HepG2 (cell line): ENCODE results near the gene ZNF211. TPM values are rescaled to one million over a fixed set of nuclear protein-coding genes. Genes with fewer than 3 reads are reported as not detected.

ENCODE experiments used
- KLF15 ChIP-seq: sonication (generic); formaldehyde crosslinking; IDR thresholded peaks from 2 replicates; pipeline ENCODE4 v1.8.1; 2023; ENCODE audit warnings: borderline replicate concordance, mild to moderate bottlenecking, inconsistent platforms, missing genetic modification reagents, mixed read lengths
- LCORL ChIP-seq, 2 experiments: fragments of 450-650 bp in 1 of 2; sonication (generic) in 1 of 2; formaldehyde crosslinking in 1 of 2; IDR thresholded peaks; 2 replicates each; pipeline versions ENCODE4 v1.5.0 to v1.6.1; 2017 to 2020; ENCODE audit warnings: antibody characterized with exemption in 1 of 2, missing genetic modification reagents in 1 of 2
- PAWR ChIP-seq: sonication (generic); formaldehyde crosslinking; IDR thresholded peaks from 2 replicates; pipeline ENCODE4 v1.4.0; 2020; ENCODE audit warnings: missing genetic modification reagents, mild to moderate bottlenecking, borderline replicate concordance
- TCF7 ChIP-seq: sonication (generic); IDR thresholded peaks from 2 replicates; pipeline ENCODE4 v1.6.1; 2016; ENCODE audit warnings: antibody characterized with exemption, low read depth
- ZNF24 ChIP-seq: fragments of 450-650 bp; IDR thresholded peaks from 2 replicates; pipeline ENCODE4 v1.6.1; 2017; ENCODE audit warnings: antibody characterized with exemption, mild to moderate bottlenecking
- ZNF282 ChIP-seq: fragments of 450-650 bp; IDR thresholded peaks from 2 replicates; pipeline ENCODE4 v1.6.1; 2018; ENCODE audit not compliant: partially characterized antibody
- ZNF430 ChIP-seq: sonication (generic); formaldehyde crosslinking; IDR thresholded peaks from 2 replicates; pipeline ENCODE4 v1.9.0; 2021; ENCODE audit warnings: mild to moderate bottlenecking, missing genetic modification reagents
- ZNF737 ChIP-seq: sonication (generic); formaldehyde crosslinking; IDR thresholded peaks from 2 replicates; pipeline ENCODE4 v1.5.0; 2020; ENCODE audit warnings: missing genetic modification reagents, mild to moderate bottlenecking, borderline replicate concordance
- ZNF883 ChIP-seq: sonication (generic); formaldehyde crosslinking; IDR thresholded peaks from 2 replicates; pipeline ENCODE4 v1.5.1; 2020; ENCODE audit warnings: mild to moderate bottlenecking, missing genetic modification reagents; ENCODE audit errors: not compliant biosample characterization
- ZSCAN31 ChIP-seq: sonication (generic); formaldehyde crosslinking; IDR thresholded peaks from 2 replicates; pipeline ENCODE4 v1.5.0; 2020; ENCODE audit warnings: low read depth, mild to moderate bottlenecking, missing genetic modification reagents
- polyA plus RNA-seq, 8 experiments: library from polyadenylated mRNA; depleted of rRNA in 3 of 8; stranded (reverse) in 7 of 8; unstranded in 1 of 8; fragments of >200 nt; fragmentation: Illumina TruSeq in 4 of 8; extraction: Trizol in 4 of 8; gene quantifications; 2 replicates each; pipeline versions ENCODE4 v1.2.1 to v1.2.3, GENCODE V29; 2011 to 2016; ENCODE audit warnings: low read depth in 4 of 8, missing spikeins in 1 of 8, mixed read lengths in 1 of 8; ENCODE audit not compliant: insufficient read depth in 1 of 8
- total RNA-seq, 5 experiments: library from RNA; depleted of rRNA; stranded (reverse); fragments of >200 nt; fragmentation: Illumina TruSeq; extraction: Trizol; gene quantifications; 2 replicates each; pipeline ENCODE4 v1.2.3, GENCODE V29; 2016; ENCODE audit warnings: low read depth in 1 of 5
- TF ChIP-seq, protein P1 (sequence below): sonication (generic); formaldehyde crosslinking; IDR thresholded peaks from 2 replicates; pipeline ENCODE4 v1.5.1; 2020; ENCODE audit warnings: missing genetic modification reagents, mild to moderate bottlenecking, borderline replicate concordance
- TF ChIP-seq, protein P2 (sequence below), 2 experiments: fragments of 450-650 bp in 1 of 2; sonication (generic) in 1 of 2; formaldehyde crosslinking; IDR thresholded peaks; 2 replicates each; pipeline versions ENCODE4 v1.5.0 to v1.8.0; 2020 to 2022; ENCODE audit warnings: mild to moderate bottlenecking in 1 of 2, missing genetic modification reagents in 1 of 2
- TF ChIP-seq, protein P3 (sequence below): sonication (generic); formaldehyde crosslinking; IDR thresholded peaks from 2 replicates; pipeline ENCODE4 v1.4.0; 2020; ENCODE audit warnings: mild to moderate bottlenecking, missing genetic modification reagents, borderline replicate concordance
- TF ChIP-seq, protein P4 (sequence below): sonication (generic); formaldehyde crosslinking; IDR thresholded peaks from 2 replicates; pipeline ENCODE4 v1.5.1; 2020; ENCODE audit warnings: mild to moderate bottlenecking, moderate library complexity, missing genetic modification reagents

The ZNF211 gene
- total and polyA plus RNA-seq, 2 of the 13 experiments (the other 11 are each of a cell fraction or from before 2014, with no cell fraction given) = 9.9 to 11.2 TPM

DNA sequence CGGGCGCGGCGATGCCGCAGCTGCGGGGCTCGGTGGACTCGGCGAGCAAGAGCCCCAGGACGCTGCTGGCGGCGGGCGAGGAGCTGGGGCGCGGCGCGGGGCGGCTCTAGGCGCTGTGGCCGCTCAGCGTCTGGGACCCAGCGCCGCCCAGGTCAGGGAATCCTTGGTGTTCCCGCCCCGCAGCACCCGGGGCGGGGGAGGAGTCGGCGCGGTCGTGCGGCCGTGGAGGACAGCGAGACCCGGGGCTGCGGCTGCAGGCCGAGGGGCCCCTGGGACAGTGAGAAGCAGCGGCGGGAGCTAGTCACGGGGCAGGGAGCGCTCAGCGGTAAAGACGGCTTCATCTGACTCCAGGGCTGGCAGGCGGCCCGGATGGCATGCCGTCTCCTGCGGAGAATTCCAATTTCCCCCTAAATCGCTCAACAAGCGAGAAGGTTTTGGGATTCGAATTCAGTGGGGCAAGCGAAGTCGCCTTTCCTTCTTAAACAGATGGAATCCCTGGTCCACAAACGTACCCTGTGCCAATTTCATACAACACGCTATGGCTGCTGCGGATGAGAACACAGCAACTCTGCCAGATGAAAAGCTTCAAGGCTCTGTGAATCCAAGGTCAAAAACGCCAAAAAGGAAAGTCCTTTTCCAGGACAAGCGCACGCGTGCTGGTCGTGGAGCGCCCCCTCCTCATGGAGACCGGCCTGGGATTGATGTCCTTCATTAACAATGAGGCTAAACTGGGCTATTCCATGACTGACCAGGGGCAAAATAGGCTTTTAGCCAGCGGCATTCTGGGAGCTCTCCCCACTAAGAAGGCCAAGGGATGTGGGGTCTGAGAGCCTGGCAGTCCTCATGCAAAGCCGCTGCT is 31.5 kb downstream of the ZNF211 start (continued):
- TF ChIP-seq, protein P1, sequence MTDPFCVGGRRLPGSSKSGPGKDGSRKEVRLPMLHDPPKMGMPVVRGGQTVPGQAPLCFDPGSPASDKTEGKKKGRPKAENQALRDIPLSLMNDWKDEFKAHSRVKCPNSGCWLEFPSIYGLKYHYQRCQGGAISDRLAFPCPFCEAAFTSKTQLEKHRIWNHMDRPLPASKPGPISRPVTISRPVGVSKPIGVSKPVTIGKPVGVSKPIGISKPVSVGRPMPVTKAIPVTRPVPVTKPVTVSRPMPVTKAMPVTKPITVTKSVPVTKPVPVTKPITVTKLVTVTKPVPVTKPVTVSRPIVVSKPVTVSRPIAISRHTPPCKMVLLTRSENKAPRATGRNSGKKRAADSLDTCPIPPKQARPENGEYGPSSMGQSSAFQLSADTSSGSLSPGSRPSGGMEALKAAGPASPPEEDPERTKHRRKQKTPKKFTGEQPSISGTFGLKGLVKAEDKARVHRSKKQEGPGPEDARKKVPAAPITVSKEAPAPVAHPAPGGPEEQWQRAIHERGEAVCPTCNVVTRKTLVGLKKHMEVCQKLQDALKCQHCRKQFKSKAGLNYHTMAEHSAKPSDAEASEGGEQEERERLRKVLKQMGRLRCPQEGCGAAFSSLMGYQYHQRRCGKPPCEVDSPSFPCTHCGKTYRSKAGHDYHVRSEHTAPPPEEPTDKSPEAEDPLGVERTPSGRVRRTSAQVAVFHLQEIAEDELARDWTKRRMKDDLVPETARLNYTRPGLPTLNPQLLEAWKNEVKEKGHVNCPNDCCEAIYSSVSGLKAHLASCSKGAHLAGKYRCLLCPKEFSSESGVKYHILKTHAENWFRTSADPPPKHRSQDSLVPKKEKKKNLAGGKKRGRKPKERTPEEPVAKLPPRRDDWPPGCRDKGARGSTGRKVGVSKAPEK (CRISPR knock-in tag) = 0 out of 2 replicates have a peak, but pooled peaks have one; percentile 38
- TF ChIP-seq, protein P2, sequence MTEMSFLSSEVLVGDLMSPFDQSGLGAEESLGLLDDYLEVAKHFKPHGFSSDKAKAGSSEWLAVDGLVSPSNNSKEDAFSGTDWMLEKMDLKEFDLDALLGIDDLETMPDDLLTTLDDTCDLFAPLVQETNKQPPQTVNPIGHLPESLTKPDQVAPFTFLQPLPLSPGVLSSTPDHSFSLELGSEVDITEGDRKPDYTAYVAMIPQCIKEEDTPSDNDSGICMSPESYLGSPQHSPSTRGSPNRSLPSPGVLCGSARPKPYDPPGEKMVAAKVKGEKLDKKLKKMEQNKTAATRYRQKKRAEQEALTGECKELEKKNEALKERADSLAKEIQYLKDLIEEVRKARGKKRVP (CRISPR knock-in tag; IDR thresholded peaks at IDR 0.05) = no peak
- no peak for TF ChIP-seq ZNF883 (CRISPR knock-in tag)
- no peak for TF ChIP-seq ZNF282
- TF ChIP-seq ZSCAN31 = peak; percentile 88
- TF ChIP-seq ZNF737 (CRISPR knock-in tag) = peak; percentile 68; the same call in 1 of the 2 replicates
- no peak for TF ChIP-seq PAWR
- TF ChIP-seq LCORL (IDR thresholded peaks at IDR 0.05) = no peak
- peak; percentile 66 for TF ChIP-seq LCORL (CRISPR knock-in tag; IDR thresholded peaks at IDR 0.05)
- TF ChIP-seq TCF7 = no peak
- TF ChIP-seq, protein P3, sequence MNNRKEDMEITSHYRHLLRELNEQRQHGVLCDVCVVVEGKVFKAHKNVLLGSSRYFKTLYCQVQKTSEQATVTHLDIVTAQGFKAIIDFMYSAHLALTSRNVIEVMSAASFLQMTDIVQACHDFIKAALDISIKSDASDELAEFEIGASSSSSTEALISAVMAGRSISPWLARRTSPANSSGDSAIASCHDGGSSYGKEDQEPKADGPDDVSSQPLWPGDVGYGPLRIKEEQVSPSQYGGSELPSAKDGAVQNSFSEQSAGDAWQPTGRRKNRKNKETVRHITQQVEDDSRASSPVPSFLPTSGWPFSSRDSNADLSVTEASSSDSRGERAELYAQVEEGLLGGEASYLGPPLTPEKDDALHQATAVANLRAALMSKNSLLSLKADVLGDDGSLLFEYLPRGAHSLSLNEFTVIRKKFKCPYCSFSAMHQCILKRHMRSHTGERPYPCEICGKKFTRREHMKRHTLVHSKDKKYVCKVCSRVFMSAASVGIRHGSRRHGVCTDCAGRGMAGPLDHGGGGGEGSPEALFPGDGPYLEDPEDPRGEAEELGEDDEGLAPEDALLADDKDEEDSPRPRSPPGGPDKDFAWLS (CRISPR knock-in tag) = no peak
- no peak for TF ChIP-seq KLF15 (CRISPR knock-in tag)
- no peak for TF ChIP-seq ZNF430 (CRISPR knock-in tag)
- TF ChIP-seq, protein P4, sequence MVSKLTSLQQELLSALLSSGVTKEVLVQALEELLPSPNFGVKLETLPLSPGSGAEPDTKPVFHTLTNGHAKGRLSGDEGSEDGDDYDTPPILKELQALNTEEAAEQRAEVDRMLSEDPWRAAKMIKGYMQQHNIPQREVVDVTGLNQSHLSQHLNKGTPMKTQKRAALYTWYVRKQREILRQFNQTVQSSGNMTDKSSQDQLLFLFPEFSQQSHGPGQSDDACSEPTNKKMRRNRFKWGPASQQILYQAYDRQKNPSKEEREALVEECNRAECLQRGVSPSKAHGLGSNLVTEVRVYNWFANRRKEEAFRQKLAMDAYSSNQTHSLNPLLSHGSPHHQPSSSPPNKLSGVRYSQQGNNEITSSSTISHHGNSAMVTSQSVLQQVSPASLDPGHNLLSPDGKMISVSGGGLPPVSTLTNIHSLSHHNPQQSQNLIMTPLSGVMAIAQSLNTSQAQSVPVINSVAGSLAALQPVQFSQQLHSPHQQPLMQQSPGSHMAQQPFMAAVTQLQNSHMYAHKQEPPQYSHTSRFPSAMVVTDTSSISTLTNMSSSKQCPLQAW (CRISPR knock-in tag) = no peak
- no peak for TF ChIP-seq ZNF24
